ENCODE results near the gene ESR1.
A peak's percentile ranks its signal among the peaks of the same experiment; 100 is the strongest.
"Not testable (repeated sequence)": the region's sequence is repeated elsewhere in the genome, so short reads cannot be mapped to it uniquely, and the experiment has no call there.

Gene ESR1

DNA sequence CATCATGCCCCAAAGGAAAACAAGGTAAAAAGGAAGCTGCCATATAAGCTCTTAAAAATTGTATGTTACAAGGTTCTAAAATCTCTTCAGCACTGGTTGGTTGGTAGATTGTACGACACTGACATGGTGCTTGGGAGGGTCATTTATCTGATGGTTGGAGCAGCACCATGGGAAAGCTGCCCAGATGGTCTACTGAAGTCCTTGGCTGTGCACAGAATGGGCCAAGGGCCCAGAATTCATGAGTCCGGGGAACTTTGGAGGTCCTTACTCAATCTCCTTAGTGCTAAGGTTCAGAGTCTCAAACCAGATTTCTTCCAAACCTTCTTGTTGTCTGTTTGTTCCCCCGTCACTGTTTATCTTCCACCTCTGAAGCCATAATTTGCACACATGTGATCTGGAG is 314.4 kb downstream of the ESR1 start:
- Mint-ChIP-seq H3K27ac (no peak overlapping the region), H3K4me3 (no peak overlapping the region), H3K36me3 (peaks cover 46% of the 10 kb centered on the region), H3K4me1 (peaks cover 9% of the 10 kb centered on the region), H3K9me3 (peaks cover 3% of the 10 kb centered on the region)
- no peak for ATAC-seq
- DNase-seq (ENCODE audit: low spot score in 2 of 2): no peak

GRCh38 chr6:152122434-152122833 is 315.0 kb downstream of the ESR1 start:
- H3K36me3 Mint-ChIP-seq: peaks cover 46% of the 10 kb centered on the region

GRCh38 chr6:152123076-152123475 is 315.6 kb downstream of the ESR1 start:
- Mint-ChIP-seq H3K9me3 (peaks cover 3% of the 10 kb centered on the region), H3K4me1 (peaks cover 4% of the 10 kb centered on the region), H3K27ac (peak overlapping the region; percentile 17), H3K36me3 (peaks cover 51% of the 10 kb centered on the region), H3K4me3 (no peak overlapping the region)
- no peak for DNase-seq (ENCODE audit: low spot score in 2 of 2)
- ATAC-seq: no peak

More at GRCh38 chr6:152122434-152122833, 315.0 kb downstream of the ESR1 start:
- H3K27ac Mint-ChIP-seq: no peak overlapping the region
- peaks cover 3% of the 10 kb centered on the region for H3K9me3 Mint-ChIP-seq
- no peak for ATAC-seq
- H3K4me1 Mint-ChIP-seq: peaks cover 9% of the 10 kb centered on the region
- DNase-seq (ENCODE audit: low spot score in 2 of 2): no peak
- no peak overlapping the region for H3K4me3 Mint-ChIP-seq

DNA sequence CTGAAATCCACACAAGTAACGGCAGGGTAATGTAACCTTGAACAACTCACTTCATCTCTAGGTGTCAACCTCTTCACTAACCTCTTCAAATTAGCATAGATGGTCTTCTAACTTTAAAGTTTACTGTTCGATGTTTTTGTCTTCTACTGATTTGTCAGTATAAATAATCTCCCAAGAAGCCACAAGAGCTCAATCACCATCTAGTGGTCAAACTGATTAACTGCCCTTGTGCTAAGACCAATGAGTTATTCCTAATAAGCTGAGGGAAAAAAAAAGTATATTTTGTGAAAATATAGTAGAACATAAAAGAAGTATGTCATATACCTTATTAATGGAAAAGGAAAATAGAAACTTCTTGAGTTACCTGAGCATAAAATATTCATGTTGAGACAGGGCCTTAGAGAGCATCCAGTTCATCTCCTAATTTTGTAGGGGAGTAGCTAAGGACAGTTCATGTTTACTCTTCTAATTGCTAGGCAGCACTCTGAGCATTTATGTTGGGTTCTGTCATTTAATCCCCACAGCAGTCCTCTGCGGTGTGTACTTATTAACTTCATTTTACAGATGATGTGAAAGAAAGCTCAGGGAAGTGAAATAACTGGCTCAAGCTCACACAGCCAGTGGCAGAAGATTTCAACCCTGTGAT is 317.1 kb downstream of the ESR1 start:
- ATAC-seq: no peak
- no peaks in the 10 kb centered on the region for H3K4me1 Mint-ChIP-seq
- peaks cover 63% of the 10 kb centered on the region for H3K36me3 Mint-ChIP-seq
- no peaks in the 10 kb centered on the region for H3K9me3 Mint-ChIP-seq
- DNase-seq (ENCODE audit: low spot score in 2 of 2): no peak
- H3K27ac Mint-ChIP-seq: peak overlapping the region; percentile 45
- no peak overlapping the region for H3K4me3 Mint-ChIP-seq

DNA sequence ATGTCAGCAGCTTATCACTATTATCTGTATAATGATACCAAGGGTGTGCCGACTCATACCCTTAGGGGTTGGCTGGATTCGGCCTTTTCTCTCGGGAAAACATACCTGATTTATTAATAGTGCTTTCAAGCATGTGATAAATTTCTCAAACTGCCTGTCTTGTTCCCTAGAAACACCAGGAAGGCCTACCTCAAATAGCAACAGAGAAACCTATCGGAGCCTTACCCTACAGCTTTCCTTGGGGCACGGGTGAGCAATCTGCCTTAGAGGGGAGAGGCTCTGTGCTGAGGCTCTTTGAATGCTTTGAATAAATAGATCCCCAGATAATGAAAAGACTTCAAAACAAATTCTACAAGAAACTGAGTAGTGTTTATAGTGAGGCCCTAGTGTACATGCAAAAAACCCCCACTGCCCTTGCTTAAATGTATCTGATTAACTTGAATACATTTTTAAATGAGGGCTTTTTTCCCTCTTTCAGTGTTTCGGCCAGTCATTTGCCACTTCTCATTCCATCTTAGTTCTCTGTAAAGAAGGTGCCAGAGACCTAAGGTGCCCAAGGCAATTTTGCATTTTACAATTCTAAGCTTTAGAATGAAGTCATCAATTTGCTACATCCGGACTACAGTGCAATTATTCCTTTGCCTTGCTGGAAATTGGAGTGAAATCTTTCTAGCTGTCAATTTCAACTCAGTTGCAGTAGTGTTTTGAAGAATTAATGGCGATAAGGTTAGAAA is 320.1 kb downstream of the ESR1 start:
- peaks cover 10% of the 10 kb centered on the region for H3K4me1 Mint-ChIP-seq
- no peaks in the 10 kb centered on the region for H3K9me3 Mint-ChIP-seq
- ATAC-seq (no peak), DNase-seq (ENCODE audit: low spot score in 2 of 2) (no peak)
- no peak overlapping the region for H3K27ac Mint-ChIP-seq
- H3K36me3 Mint-ChIP-seq: peaks cover 68% of the 10 kb centered on the region
- no peak overlapping the region for H3K4me3 Mint-ChIP-seq

- H3K36me3 Mint-ChIP-seq: peaks cover 71% of the 10 kb centered on the region
- peak overlapping the region; percentile 82 for H3K27ac Mint-ChIP-seq
These were observed 322.2 kb downstream of the ESR1 start for GRCh38 chr6:152129691-152130151.

DNA sequence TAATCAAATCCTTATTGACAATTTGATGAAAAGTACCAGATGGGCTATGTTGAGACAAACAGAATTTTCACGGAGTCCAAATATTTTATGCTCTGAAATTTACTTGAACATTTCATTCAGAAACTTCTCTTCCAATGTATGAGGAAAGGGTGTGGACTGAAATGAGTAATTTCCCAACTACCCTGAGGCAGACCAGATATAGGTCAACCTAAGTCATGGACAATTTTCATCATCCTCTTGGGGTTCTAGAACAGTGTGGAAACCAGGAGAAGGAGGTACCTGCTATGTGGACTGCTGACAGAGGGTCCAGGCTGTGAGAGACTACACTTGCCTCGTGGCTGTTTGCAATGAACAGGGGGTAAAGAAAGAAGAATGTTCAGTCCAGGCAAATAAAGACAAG is 323.0 kb downstream of the ESR1 start:
- DNase-seq (ENCODE audit: low spot score in 2 of 2): no peak
- Mint-ChIP-seq H3K9me3 (no peaks in the 10 kb centered on the region), H3K27ac (peak overlapping the region; percentile 82)

More at GRCh38 chr6:152129691-152130151, 322.2 kb downstream of the ESR1 start:
- peaks cover 10% of the 10 kb centered on the region for H3K4me1 Mint-ChIP-seq
- H3K9me3 Mint-ChIP-seq: no peaks in the 10 kb centered on the region
- ATAC-seq (no peak), DNase-seq (ENCODE audit: low spot score in 2 of 2) (no peak)
- no peak overlapping the region for H3K4me3 Mint-ChIP-seq

DNA sequence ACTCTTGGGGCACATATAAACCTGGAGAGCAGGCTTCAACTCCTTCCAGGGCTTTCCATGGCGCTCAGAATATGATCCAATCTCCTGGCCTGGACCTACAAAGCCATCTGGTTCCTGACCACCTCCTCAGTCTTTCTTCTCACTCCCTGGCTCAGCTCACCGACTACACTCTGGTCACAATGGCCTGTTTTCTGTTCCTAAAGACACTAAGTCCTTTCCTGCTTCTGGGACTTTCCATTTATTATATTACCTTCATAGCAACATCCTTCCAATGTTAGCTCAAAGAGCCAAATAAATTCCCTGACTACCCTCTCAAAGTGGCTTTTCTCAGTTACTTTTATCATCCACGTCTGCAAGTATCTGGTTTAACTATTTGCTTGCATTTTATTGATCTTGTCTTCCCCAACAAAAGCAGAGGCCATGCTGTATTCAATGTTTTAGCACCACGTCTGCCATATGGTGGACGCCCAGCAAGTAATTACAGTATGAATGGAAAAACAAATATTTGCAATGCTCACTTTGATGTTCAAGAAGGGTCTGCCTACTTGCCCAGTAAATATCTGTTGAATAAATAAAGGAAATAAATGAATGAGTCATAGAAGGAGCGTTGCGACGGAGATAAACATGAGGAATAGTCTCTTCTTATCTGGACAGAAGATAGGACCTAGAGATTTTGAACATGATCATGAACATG is 328.4 kb downstream of the ESR1 start:
- ATAC-seq: no peak

More for the DNA sequence above, 323.0 kb downstream of the ESR1 start:
- peak; percentile 59 for ATAC-seq
- H3K36me3 Mint-ChIP-seq: peaks cover 78% of the 10 kb centered on the region
- H3K4me3 Mint-ChIP-seq: no peak overlapping the region
- H3K4me1 Mint-ChIP-seq: peaks cover 10% of the 10 kb centered on the region

DNA sequence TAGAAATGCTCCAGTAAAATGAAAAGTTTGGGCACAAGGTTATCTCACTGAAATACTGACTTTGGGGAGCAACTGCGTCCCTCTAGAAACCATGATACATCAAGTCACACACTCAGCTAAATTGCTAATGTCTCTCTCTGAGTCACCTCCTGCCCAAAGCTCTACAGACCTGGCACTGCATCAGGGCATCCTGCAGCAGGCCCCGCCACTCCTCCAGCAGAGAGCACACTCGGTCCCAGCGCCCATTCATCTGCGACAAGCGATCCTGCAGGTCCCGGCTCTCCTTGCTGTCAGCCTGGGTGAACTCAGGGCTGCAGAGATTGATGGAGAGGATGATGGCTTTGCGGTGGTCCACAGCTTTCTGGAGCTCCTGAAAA is 329.0 kb downstream of the ESR1 start:
- no peak overlapping the region for H3K4me3 Mint-ChIP-seq
- H3K27ac Mint-ChIP-seq: peak overlapping the region; percentile 9
- peaks cover 98% of the 10 kb centered on the region for H3K36me3 Mint-ChIP-seq
- no peak for ATAC-seq
- DNase-seq (ENCODE audit: low spot score in 2 of 2): no peak
- H3K9me3 Mint-ChIP-seq: no peaks in the 10 kb centered on the region
- H3K4me1 Mint-ChIP-seq: no peaks in the 10 kb centered on the region

More for the DNA sequence above, 328.4 kb downstream of the ESR1 start:
- DNase-seq (ENCODE audit: low spot score in 2 of 2): no peak
- H3K9me3 Mint-ChIP-seq: no peaks in the 10 kb centered on the region
- H3K4me3 Mint-ChIP-seq: no peak overlapping the region
- no peaks in the 10 kb centered on the region for H3K4me1 Mint-ChIP-seq
- H3K27ac Mint-ChIP-seq: no peak overlapping the region
- peaks cover 99% of the 10 kb centered on the region for H3K36me3 Mint-ChIP-seq

DNA sequence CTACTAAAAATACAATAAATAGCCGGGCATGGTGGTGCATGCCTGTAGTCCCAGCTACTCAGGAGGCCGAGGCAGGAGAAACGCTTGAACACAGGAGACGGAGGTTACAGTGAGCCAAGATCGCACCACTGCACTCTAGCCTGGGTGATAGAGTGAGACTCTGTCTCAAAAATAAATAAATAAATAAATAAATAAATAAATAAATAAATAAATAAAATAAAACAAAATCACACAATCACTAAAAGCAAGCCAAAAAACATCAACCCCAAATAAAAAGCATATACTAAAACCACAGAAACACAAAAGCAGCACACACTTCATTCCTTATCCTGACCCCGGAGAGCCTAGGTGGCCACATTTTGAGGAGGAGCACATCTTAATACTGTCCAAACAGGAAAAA is 330.9 kb downstream of the ESR1 start:
- DNase-seq (ENCODE audit: low spot score in 2 of 2); H3K4me3 Mint-ChIP-seq; H3K9me3 Mint-ChIP-seq; ATAC-seq; H3K4me1 Mint-ChIP-seq: not testable (repeated sequence)
- H3K27ac Mint-ChIP-seq: peak overlapping the region; percentile 86
- peaks cover 95% of the 10 kb centered on the region for H3K36me3 Mint-ChIP-seq

- Mint-ChIP-seq H3K27ac (no peak overlapping the region), H3K9me3 (no peaks in the 10 kb centered on the region), H3K4me3 (no peak overlapping the region), H3K4me1 (peaks cover 5% of the 10 kb centered on the region), H3K36me3 (peaks cover 91% of the 10 kb centered on the region)
- ATAC-seq: no peak
- DNase-seq (ENCODE audit: low spot score in 2 of 2): no peak
These were observed 334.6 kb downstream of the ESR1 start for GRCh38 chr6:152142105-152142504.

DNA sequence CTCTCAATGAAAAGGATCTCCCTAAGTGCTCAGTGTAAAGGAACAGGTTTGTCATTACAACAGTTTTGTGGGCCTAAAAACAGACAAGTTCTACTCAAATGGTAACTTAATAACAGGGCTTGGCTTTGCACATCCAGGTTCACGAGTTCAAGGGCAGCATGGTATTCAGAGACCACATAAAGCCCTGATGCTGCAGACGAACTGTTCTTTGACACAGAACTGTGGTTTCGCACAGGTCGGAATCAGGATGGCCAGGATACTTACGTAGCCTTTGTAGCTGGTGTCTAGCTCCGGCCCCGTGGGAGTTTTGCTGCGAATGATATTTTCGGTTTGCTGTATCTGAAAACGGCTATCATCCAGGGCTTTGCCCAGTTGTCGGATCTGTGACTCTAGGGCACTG is 335.9 kb downstream of the ESR1 start:
- H3K9me3 Mint-ChIP-seq: no peaks in the 10 kb centered on the region
- peaks cover 11% of the 10 kb centered on the region for H3K4me1 Mint-ChIP-seq
- peaks cover 91% of the 10 kb centered on the region for H3K36me3 Mint-ChIP-seq
- H3K27ac Mint-ChIP-seq: peak overlapping the region; percentile 20
- no peak for ATAC-seq
- DNase-seq (ENCODE audit: low spot score in 2 of 2): no peak
- no peak overlapping the region for H3K4me3 Mint-ChIP-seq

DNA sequence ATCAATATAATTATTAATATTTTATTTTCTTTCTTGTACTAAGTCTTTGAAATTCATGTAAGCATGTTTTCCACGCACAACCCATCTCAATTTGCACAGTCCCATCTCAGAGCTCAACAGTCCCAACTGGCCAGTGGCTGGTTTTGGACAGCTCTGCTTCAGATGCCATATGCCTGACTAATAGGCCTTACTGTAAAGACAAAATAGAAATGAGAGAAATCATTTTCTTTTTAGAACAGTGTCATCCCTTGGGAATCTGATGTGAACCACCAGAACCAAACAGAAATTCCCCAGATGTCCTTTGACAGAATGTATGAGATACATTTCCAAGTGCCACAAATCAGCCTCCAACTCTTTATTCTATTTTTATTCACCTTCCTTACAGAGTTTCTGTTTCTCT is 338.9 kb downstream of the ESR1 start:
- no peak for DNase-seq (ENCODE audit: low spot score in 2 of 2)
- no peaks in the 10 kb centered on the region for H3K9me3 Mint-ChIP-seq
- H3K36me3 Mint-ChIP-seq: peaks cover 93% of the 10 kb centered on the region
- no peak for ATAC-seq
- H3K4me1 Mint-ChIP-seq: peaks cover 11% of the 10 kb centered on the region
- H3K27ac Mint-ChIP-seq: no peak overlapping the region
- no peak overlapping the region for H3K4me3 Mint-ChIP-seq

- Mint-ChIP-seq H3K27ac (peak overlapping the region; percentile 79), H3K4me3 (no peak overlapping the region), H3K36me3 (peaks cover 96% of the 10 kb centered on the region), H3K4me1 (peaks cover 11% of the 10 kb centered on the region), H3K9me3 (no peaks in the 10 kb centered on the region)
- DNase-seq (ENCODE audit: low spot score in 2 of 2) (no peak), ATAC-seq (no peak)
These were observed 339.8 kb downstream of the ESR1 start for GRCh38 chr6:152147269-152147668.

DNA sequence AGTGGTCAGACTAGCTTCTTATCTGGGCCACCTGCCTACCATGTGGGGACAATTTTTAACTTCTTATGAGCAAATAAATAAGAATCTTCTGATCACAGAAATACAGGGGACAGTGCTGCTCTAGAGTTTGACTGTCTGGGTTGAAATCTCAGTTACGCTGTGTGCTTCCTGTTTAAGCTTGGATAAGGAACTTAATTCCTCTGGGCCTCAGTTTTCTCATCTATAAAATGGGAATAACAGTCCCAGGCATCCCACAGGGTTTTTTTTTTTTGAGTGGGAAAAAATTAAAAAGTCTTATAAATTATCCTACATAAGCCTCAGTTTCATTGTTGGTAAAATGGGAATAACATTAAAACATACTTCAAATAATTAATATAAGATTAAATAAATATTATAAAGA is 340.9 kb downstream of the ESR1 start:
- H3K36me3 Mint-ChIP-seq: peaks cover 96% of the 10 kb centered on the region
- H3K27ac Mint-ChIP-seq: peak overlapping the region; percentile 79
- ATAC-seq (no peak), DNase-seq (ENCODE audit: low spot score in 2 of 2) (no peak)
- no peaks in the 10 kb centered on the region for H3K9me3 Mint-ChIP-seq
- no peak overlapping the region for H3K4me3 Mint-ChIP-seq
- H3K4me1 Mint-ChIP-seq: peaks cover 11% of the 10 kb centered on the region
